ENCODE measurements around the gene CDYL. TPM values are rescaled to one million over a fixed set of nuclear protein-coding genes. Genes with fewer than 3 reads are reported as not detected.
"Not testable (repeated sequence)": the region's sequence is repeated elsewhere in the genome, so short reads cannot be mapped to it uniquely, and the experiment has no call there.

The CDYL gene
- total RNA-seq, 1 donor from 2014 or later, result 27.2 TPM

DNA sequence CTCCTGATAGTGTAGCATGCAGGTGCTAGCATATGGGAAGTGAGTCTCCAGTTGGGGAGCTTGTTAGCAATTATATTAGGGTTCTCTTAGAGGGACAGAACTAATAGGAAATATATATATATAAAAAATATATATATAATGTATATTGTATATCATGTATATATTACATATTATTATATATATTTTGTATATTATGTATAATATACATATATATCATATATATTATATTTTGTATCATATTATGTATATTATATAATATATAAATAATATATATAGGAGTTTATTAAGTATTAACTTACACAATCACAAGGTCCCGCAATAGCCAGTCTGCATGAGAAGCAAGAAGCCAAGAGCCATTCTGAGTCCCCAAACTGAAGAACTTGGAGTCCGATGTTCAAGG is 84.2 kb downstream of the CDYL start:
- intact Hi-C loops (cut with DNase I), result no loop called here
- DNase-seq, result no peak
- ATAC-seq (ENCODE audit: poor library complexity), result no peak

DNA sequence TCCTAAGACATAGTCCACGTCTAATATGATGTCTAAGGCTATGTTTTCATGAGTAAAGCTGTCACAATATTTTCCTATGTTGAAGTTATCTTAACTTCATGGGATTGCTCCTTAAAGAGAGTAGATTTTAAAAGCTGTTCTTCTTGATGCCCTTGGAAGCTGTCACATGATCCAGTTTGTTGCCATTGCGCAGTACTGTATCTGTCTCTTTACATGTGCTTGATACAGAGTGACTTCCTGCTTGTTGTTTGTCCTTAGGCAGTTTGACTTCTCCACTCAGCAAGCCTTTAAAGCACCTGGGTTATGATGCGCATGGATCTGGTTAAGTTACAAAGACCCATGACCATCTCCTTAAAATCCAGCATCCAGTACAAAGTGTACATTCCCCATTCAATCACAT is 85.4 kb downstream of the CDYL start:
- no peak for DNase-seq
- intact Hi-C loops (cut with DNase I), result no loop called here
- no peak for ATAC-seq (ENCODE audit: poor library complexity)

GRCh38 chr6:4864519-4864918 is 88.3 kb downstream of the CDYL start:
- ATAC-seq (ENCODE audit: poor library complexity) (no peak), DNase-seq (no peak)
- intact Hi-C loops (cut with DNase I), result no loop called here

DNA sequence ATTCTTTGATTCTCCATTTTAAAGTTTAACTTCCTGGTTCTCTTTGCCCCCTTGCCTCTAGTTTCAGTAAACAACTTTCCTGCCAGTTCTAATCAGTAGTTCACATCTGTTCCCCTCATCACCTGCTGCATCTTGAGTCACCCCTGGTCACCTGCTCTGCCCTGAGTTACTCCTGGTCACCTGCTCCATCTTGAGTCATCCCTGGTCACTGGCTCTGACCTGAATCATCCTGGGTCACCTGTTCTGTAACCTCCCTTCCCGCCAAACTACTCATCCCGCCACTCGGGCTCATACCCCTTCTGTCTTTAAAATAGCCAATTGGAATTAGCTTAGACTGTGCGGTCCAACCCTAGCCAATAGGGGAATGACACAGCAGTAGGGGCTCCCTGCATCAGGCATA is 88.8 kb downstream of the CDYL start:
- ATAC-seq (ENCODE audit: poor library complexity); intact Hi-C loops (cut with DNase I); DNase-seq: not testable (repeated sequence)

DNA sequence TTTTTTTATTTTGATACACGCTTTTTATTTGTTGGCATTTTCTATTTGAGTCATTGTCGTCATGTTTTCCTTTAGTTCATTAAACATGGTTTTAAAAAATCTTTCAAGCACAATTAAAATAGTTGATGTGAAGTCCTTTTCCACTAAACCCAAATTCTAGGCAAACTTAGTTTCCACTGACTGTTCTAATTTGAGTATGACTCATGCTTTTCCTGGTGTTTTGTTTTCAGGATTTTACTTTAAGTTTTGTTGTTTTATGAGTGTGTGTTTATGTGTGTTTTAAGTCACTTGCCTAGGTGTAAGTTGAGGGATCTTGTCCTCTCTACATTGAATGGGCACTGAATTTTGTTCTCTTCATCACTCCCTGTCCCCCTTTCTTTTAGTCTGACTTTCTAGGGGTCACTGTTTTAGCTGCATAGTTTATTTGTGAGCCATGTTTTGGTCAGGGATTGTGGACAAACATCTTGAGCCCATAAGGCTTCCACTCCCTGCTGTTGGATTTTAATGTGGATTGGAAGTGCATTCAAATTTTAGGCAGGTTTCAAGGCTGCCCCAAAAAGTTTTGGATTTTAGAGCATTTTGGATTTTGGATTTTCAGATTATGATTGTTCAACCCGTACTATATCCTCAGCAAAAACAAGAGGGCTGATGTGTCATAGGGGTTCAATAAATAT is 94.8 kb downstream of the CDYL start:
- ATAC-seq (ENCODE audit: poor library complexity) (no peak), DNase-seq (no peak)
- intact Hi-C loops (cut with DNase I), result no loop called here

GRCh38 chr6:4871825-4872224 is 95.6 kb downstream of the CDYL start:
- DNase-seq (no peak), ATAC-seq (ENCODE audit: poor library complexity) (no peak)
- intact Hi-C loops (cut with DNase I), result no loop called here

DNA sequence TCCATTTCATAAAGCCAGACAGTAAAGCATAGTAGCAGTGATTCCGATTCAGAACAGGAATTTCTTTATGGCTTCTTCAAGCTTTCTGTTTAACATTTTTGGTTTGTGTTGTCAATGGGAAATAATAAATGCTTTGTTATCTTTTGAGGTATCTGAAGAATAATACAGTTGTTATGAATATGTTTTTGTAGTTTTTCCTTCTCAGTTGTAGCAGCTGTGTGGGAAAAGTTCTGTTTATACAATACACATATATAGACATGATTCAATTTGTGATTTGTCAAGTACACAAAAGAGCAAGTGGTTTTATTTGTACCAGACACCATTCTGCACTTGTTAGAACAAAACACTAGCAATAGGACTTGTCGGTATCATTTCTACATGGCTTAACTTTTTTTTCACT is 96.6 kb downstream of the CDYL start:
- DNase-seq (no peak), ATAC-seq (ENCODE audit: poor library complexity) (no peak)
- intact Hi-C loops (cut with DNase I), result no loop called here

- no peak for ATAC-seq (ENCODE audit: poor library complexity)
- intact Hi-C loops (cut with DNase I), result no loop called here
Observed at GRCh38 chr6:4873928-4874327, 97.7 kb downstream of the CDYL start.

DNA sequence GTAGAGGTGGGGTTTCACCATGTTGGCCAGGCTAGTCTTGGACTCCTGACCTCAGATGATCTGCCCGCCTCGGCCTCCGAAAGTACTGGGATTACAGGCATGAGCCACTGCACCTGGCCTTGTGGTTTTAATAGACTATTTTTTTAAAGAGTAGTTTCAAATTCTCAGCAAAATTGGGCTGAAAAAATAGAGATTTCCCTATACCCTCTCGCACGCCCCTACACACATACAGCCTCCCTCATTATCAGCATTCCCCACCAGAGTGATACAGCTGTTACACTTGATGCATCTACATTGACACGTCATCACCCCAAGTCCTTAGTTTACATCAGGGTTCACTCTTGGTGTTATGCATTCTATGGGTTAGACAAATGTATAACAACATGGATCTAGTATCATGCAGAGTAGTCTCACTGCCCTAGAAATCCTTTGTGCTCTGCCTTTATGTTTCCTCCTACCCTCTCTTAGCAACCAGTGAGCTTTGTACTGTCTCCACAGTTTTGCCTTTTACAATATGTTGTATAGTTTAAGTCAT is 103.6 kb downstream of the CDYL start:
- ATAC-seq (ENCODE audit: poor library complexity), result no peak
- no peak for DNase-seq
- intact Hi-C loops (cut with DNase I), result no loop called here

More at GRCh38 chr6:4873928-4874327, 97.7 kb downstream of the CDYL start:
- DNase-seq, result no peak

GRCh38 chr6:4880363-4880762 is 104.2 kb downstream of the CDYL start:
- ATAC-seq (ENCODE audit: poor library complexity), result no peak
- intact Hi-C loops (cut with DNase I), result no loop called here
- DNase-seq, result no peak

- DNase-seq (no peak), ATAC-seq (ENCODE audit: poor library complexity) (no peak)
- intact Hi-C loops (cut with DNase I), result no loop called here
Observed at GRCh38 chr6:4883298-4883697, 107.1 kb downstream of the CDYL start.

DNA sequence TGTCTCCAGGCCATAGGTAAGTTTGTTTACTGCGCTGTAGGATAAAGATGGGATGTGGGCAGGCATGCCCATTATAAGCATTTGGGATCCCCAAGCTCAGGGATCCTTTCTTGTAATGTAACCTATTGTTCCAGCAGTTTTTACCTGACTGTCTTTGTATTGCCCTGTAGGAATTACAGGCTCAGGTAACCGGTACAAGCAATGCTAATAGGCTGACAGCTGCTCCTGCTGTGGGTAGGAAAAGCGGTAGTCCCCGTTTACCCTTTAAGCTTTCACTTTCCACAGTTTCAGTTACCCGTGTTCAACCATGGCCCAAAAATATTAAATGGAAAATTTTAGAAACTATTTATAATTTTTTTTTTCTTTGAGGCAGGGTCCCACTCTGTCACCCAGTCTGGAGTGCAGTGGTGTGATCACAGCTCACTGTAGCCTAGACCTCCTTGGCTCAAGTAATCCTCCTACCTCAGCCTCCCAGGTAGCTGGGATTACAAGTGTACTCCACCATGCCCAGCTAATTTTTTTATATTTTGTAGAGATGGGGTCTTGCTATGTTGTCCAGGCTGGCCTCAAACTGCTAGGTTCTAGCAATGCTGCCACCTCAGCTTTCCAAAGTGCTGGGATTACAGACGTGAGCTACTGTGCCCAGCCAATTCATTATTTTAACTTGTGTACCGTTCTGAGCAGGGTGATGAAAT is 108.6 kb downstream of the CDYL start:
- no peak for DNase-seq
- intact Hi-C loops (cut with DNase I), result no loop called here
- ATAC-seq (ENCODE audit: poor library complexity), result no peak

DNA sequence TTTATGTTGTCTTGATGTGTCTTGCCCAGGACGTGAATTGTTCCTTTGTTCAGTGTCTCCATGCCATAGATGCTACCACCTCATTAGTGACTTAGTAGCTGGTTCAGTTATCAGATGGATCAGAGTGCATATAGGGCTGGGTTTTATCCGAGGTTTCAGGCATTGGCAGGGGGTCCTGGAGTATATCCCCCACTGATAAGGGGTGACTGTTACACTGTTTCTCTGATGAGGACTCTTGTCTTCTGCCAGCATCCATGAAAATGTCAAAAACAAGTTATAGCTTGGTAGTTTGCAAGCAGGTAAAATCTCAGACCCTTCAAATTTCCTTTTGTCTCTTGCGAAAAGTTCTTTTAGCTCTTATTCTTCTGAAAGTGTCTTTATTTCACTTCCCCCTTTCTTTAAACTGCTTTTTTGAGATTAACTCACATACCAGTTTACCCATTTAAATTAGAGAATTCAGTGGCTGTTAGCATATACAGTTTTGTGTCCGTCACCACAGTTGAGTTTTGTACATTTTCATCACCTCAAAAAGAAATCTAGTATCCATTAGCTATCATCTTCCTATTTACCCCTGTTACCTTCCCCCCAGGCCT is 109.2 kb downstream of the CDYL start:
- intact Hi-C loops (cut with DNase I), result no loop called here
- ATAC-seq (ENCODE audit: poor library complexity), result no peak
- no peak for DNase-seq

- DNase-seq, result no peak
- ATAC-seq (ENCODE audit: poor library complexity), result no peak
- intact Hi-C loops (cut with DNase I), result no loop called here
Observed at GRCh38 chr6:4888841-4889240, 112.6 kb downstream of the CDYL start.

DNA sequence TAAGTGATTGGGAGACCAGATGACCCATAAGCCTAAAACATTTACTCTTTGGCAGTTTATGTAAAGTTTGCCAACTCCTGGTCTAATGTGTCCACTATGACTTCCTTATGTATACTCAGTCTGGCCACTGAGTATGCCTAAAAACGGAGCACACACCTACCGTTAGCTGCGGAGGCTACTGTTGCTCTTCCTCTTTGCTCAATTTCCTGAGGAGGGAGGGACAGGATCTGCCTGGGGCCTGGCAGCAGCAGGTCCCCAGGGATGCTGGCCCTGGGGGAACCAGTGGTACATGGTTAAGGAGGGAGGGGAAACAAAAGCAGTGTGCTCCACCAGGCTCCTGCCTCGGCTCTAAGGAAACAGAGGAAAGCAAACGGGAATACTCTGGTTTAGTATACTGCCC is 113.5 kb downstream of the CDYL start:
- ATAC-seq (ENCODE audit: poor library complexity), result no peak
- DNase-seq, result no peak
- intact Hi-C loops (cut with DNase I), result no loop called here

- DNase-seq (no peak), ATAC-seq (ENCODE audit: poor library complexity) (no peak)
- intact Hi-C loops (cut with DNase I), result no loop called here
Observed at GRCh38 chr6:4890191-4890590, 114.0 kb downstream of the CDYL start.

GRCh38 chr6:4890627-4891026 is 114.4 kb downstream of the CDYL start:
- no peak for ATAC-seq (ENCODE audit: poor library complexity)
- intact Hi-C loops (cut with DNase I), result no loop called here

GRCh38 chr6:4891141-4891540 is 114.9 kb downstream of the CDYL start:
- no peak for ATAC-seq (ENCODE audit: poor library complexity)
- intact Hi-C loops (cut with DNase I), result no loop called here
- no peak for DNase-seq

More at GRCh38 chr6:4890627-4891026, 114.4 kb downstream of the CDYL start:
- DNase-seq, result no peak

- intact Hi-C loops (cut with DNase I), result no loop called here
- ATAC-seq (ENCODE audit: poor library complexity), result no peak
- DNase-seq, result no peak
Observed at GRCh38 chr6:4892785-4893485, 116.7 kb downstream of the CDYL start.

Data from Right ventricle myocardium superior (tissue), 1 donor.